Liver (tissue), 9 donors: ENCODE data around the gene ZNF280B. TPM values are rescaled to one million over a fixed set of nuclear protein-coding genes. Genes with fewer than 3 reads are reported as not detected.

Experiments
- DNase-seq: peaks from one replicate; pipeline ENCODE4 v3.0.0-alpha.2; 2017; ENCODE audit warnings: low spot score
- H3K27ac ChIP-seq, 2 donors: one replicate each; pipeline ENCODE4 v1.7.0; 2013; ENCODE audit warnings: inconsistent platforms in 2 of 2, low read length in 2 of 2, control low read depth in 1 of 2, low read depth in 1 of 2, mild to moderate bottlenecking in 1 of 2
- H3K27me3 ChIP-seq, 4 donors: one replicate each; pipeline versions ENCODE4 v1.6.1 to v1.7.0; 2013; ENCODE audit warnings: low read length in 3 of 4, inconsistent platforms in 1 of 4, mild to moderate bottlenecking in 1 of 4, moderate library complexity in 1 of 4; ENCODE audit not compliant: control insufficient read depth in 4 of 4, insufficient read depth in 4 of 4
- H3K36me3 ChIP-seq, 4 donors: one replicate each; pipeline versions ENCODE4 v1.6.1 to v1.7.0; 2013; ENCODE audit warnings: low read length in 3 of 4, mild to moderate bottlenecking in 3 of 4, low read depth in 1 of 4, moderate library complexity in 1 of 4; ENCODE audit not compliant: control insufficient read depth in 4 of 4, insufficient read depth in 3 of 4
- H3K4me1 ChIP-seq, 4 donors: one replicate each; pipeline versions ENCODE4 v1.6.1 to v1.7.0; 2013; ENCODE audit warnings: low read length in 3 of 4, mild to moderate bottlenecking in 3 of 4, moderate library complexity in 1 of 4; ENCODE audit not compliant: control insufficient read depth in 4 of 4, insufficient read depth in 4 of 4
- H3K4me3 ChIP-seq, 3 donors: one replicate each; pipeline versions ENCODE4 v1.6.1 to v1.7.0; 2013; ENCODE audit warnings: low read length in 3 of 3, control low read depth in 1 of 3, low read depth in 1 of 3, mild to moderate bottlenecking in 1 of 3
- H3K9ac ChIP-seq, 2 donors: one replicate each; pipeline ENCODE4 v1.7.0; 2013; ENCODE audit warnings: low read length in 2 of 2, mild to moderate bottlenecking in 2 of 2, moderate library complexity in 2 of 2, control low read depth in 1 of 2, low read depth in 1 of 2
- H3K9me3 ChIP-seq, 4 donors: one replicate each; pipeline versions ENCODE4 v1.6.1 to v1.7.0; 2013; ENCODE audit warnings: low read length in 3 of 4; ENCODE audit not compliant: control insufficient read depth in 4 of 4
- ATF3 ChIP-seq: IDR thresholded peaks from 2 replicates; pipeline ENCODE4 v1.6.1; 2016; ENCODE audit warnings: antibody characterized with exemption
- EGR1 ChIP-seq, 2 donors: IDR thresholded peaks; 2 replicates each; pipeline ENCODE4 v1.6.1; 2016 to 2018; ENCODE audit warnings: antibody characterized with exemption in 2 of 2, low read depth in 2 of 2
- FOXA1 ChIP-seq: IDR thresholded peaks from 2 replicates; pipeline ENCODE4 v1.6.1; 2016; ENCODE audit warnings: antibody characterized with exemption
- FOXA2 ChIP-seq: IDR thresholded peaks from 2 replicates; pipeline ENCODE4 v1.6.1; 2016; ENCODE audit warnings: antibody characterized with exemption
- GABPA ChIP-seq, 2 donors: IDR thresholded peaks in 1 of 2; conservative IDR thresholded peaks in 1 of 2; 2 replicates each; pipeline ENCODE4 v1.6.1; 2016; ENCODE audit warnings: antibody characterized with exemption in 2 of 2, mild to moderate bottlenecking in 1 of 2, moderate library complexity in 1 of 2
- HNF4A ChIP-seq, 2 donors: conservative IDR thresholded peaks; 2 replicates each; pipeline ENCODE4 v1.6.1; 2016; ENCODE audit warnings: antibody characterized with exemption in 2 of 2, mild to moderate bottlenecking in 2 of 2
- HNF4G ChIP-seq: IDR thresholded peaks from 2 replicates; pipeline ENCODE4 v1.6.1; 2016; ENCODE audit warnings: antibody characterized with exemption
- JUND ChIP-seq, 2 donors: IDR thresholded peaks; 2 replicates each; pipeline ENCODE4 v1.6.1; 2016; ENCODE audit warnings: antibody characterized with exemption in 2 of 2
- NR2F2 ChIP-seq: IDR thresholded peaks from 2 replicates; pipeline ENCODE4 v1.6.1; 2016; ENCODE audit warnings: antibody characterized with exemption
- RAD21 ChIP-seq, 2 donors: IDR thresholded peaks; 2 replicates each; pipeline ENCODE4 v1.6.1; 2016; ENCODE audit warnings: antibody characterized with exemption in 2 of 2, mild to moderate bottlenecking in 2 of 2
- RXRA ChIP-seq, 2 donors: IDR thresholded peaks; 2 replicates each; pipeline ENCODE4 v1.6.1; 2017 to 2018; ENCODE audit warnings: antibody characterized with exemption in 2 of 2, mild to moderate bottlenecking in 1 of 2
- SP1 ChIP-seq: IDR thresholded peaks from 2 replicates; pipeline ENCODE4 v1.6.1; 2018; ENCODE audit warnings: antibody characterized with exemption, mild to moderate bottlenecking
- TAF1 ChIP-seq: conservative IDR thresholded peaks from 2 replicates; pipeline ENCODE4 v1.6.1; 2016; ENCODE audit warnings: antibody characterized with exemption, mild to moderate bottlenecking
- YY1 ChIP-seq: IDR thresholded peaks from 2 replicates; pipeline ENCODE4 v1.6.1; 2016; ENCODE audit warnings: antibody characterized with exemption, mild to moderate bottlenecking
- WGBS: extraction: QIAGEN DNeasy Blood & Tissue Kit; methylation state at CpG from one replicate; pipeline ENCODE4 v1.1.7; 2013; 5-methylcytosine and 5-hydroxymethylcytosine counted together
- polyA plus RNA-seq, 2 donors: library from polyadenylated mRNA; stranded (reverse) in 1 of 2; unstranded in 1 of 2; fragments of 200-250 nt in 1 of 2; fragments of >200 nt in 1 of 2; fragmentation: Nextera tagmentation in 1 of 2; extraction: Ambion mirVana in 1 of 2; gene quantifications; one replicate each; pipeline versions ENCODE4 v1.2.1 to v1.2.3, GENCODE V29; 2013 to 2015
- total RNA-seq, 2 donors: library from RNA; depleted of rRNA; stranded (reverse); fragments of >200 nt; gene quantifications; one replicate each; pipeline ENCODE4 v1.2.3, GENCODE V29; 2014
- TF ChIP-seq, protein P1 (sequence below): IDR thresholded peaks from 2 replicates; pipeline ENCODE4 v1.6.1; 2016; ENCODE audit warnings: antibody characterized with exemption
- TF ChIP-seq, protein P2 (sequence below): fragments of 150-350 bp; IDR thresholded peaks from 2 replicates; pipeline ENCODE4 v1.5.1; 2017; ENCODE audit warnings: improper control_type of control experiment, low read depth, low read length; ENCODE audit not compliant: missing input control
- TF ChIP-seq, protein P3 (sequence below): IDR thresholded peaks from 2 replicates; pipeline ENCODE4 v1.6.1; 2016; ENCODE audit warnings: antibody characterized with exemption, mild to moderate bottlenecking
- TF ChIP-seq, protein P4 (sequence below): IDR thresholded peaks from 2 replicates; pipeline ENCODE4 v1.6.1; 2016; ENCODE audit warnings: antibody characterized with exemption
- donor health status: healthy.
- donor health status: healthy.
- donor health status: healthy.
- donor health status: healthy.
- donor health status: healthy.

ZNF280B gene
- total and polyA plus RNA-seq, 4 donors: 0.03 to 0.84 (median 0.06) TPM

GRCh38 chr22:22556578-22556977 is 48.0 kb upstream of the ZNF280B start:
- Histone ChIP-seq H3K9ac (no peak overlapping the region), H3K36me3 (no peaks in the 10 kb centered on the region), H3K27ac (no peak overlapping the region), H3K4me1 (no peaks in the 10 kb centered on the region), H3K4me3 (no peak overlapping the region), H3K27me3 (no peaks in the 10 kb centered on the region), H3K9me3 (no peaks in the 10 kb centered on the region)
- 94% methylated on average over 14 of the region's 14 CpGs for WGBS
- TF ChIP-seq JUND (IDR thresholded peaks at IDR 0.05) (no peak), NR2F2 (no peak), HNF4A (conservative IDR thresholded peaks at IDR 0.05) (no peak), ATF3 (no peak), RXRA (IDR thresholded peaks at IDR 0.05) (no peak), RAD21 (IDR thresholded peaks at IDR 0.05) (no peak), HNF4G (no peak), FOXA2 (no peak), GABPA (IDR thresholded peaks at IDR 0.05 in 1 of 2, conservative IDR thresholded peaks at IDR 0.05 in 1 of 2) (no peak), EGR1 (IDR thresholded peaks at IDR 0.05; ENCODE audit: low read depth in 2 of 2) (no peak)
- TF ChIP-seq, protein P1, sequence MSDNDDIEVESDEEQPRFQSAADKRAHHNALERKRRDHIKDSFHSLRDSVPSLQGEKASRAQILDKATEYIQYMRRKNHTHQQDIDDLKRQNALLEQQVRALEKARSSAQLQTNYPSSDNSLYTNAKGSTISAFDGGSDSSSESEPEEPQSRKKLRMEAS: no peak
- no peak for DNase-seq

- H3K9me3 ChIP-seq: no peaks in the 10 kb centered on the region
- 95% methylated on average over 9 of the region's 9 CpGs for WGBS
- no peak for DNase-seq
- H3K9ac ChIP-seq: no peak overlapping the region
- no peaks in the 10 kb centered on the region for H3K36me3 ChIP-seq
- no peaks in the 10 kb centered on the region for H3K4me1 ChIP-seq
- H3K27me3 ChIP-seq: no peaks in the 10 kb centered on the region
- H3K27ac ChIP-seq: no peak overlapping the region
- no peak overlapping the region for H3K4me3 ChIP-seq
- TF ChIP-seq EGR1 (IDR thresholded peaks at IDR 0.05; ENCODE audit: low read depth in 2 of 2) (no peak), HNF4G (no peak), FOXA1 (no peak), JUND (IDR thresholded peaks at IDR 0.05) (no peak), RXRA (IDR thresholded peaks at IDR 0.05) (no peak)
- TF ChIP-seq, protein P2, sequence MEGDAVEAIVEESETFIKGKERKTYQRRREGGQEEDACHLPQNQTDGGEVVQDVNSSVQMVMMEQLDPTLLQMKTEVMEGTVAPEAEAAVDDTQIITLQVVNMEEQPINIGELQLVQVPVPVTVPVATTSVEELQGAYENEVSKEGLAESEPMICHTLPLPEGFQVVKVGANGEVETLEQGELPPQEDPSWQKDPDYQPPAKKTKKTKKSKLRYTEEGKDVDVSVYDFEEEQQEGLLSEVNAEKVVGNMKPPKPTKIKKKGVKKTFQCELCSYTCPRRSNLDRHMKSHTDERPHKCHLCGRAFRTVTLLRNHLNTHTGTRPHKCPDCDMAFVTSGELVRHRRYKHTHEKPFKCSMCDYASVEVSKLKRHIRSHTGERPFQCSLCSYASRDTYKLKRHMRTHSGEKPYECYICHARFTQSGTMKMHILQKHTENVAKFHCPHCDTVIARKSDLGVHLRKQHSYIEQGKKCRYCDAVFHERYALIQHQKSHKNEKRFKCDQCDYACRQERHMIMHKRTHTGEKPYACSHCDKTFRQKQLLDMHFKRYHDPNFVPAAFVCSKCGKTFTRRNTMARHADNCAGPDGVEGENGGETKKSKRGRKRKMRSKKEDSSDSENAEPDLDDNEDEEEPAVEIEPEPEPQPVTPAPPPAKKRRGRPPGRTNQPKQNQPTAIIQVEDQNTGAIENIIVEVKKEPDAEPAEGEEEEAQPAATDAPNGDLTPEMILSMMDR: no peak
Observed at GRCh38 chr22:22555596-22555995, 47.1 kb upstream of the ZNF280B start.

DNA sequence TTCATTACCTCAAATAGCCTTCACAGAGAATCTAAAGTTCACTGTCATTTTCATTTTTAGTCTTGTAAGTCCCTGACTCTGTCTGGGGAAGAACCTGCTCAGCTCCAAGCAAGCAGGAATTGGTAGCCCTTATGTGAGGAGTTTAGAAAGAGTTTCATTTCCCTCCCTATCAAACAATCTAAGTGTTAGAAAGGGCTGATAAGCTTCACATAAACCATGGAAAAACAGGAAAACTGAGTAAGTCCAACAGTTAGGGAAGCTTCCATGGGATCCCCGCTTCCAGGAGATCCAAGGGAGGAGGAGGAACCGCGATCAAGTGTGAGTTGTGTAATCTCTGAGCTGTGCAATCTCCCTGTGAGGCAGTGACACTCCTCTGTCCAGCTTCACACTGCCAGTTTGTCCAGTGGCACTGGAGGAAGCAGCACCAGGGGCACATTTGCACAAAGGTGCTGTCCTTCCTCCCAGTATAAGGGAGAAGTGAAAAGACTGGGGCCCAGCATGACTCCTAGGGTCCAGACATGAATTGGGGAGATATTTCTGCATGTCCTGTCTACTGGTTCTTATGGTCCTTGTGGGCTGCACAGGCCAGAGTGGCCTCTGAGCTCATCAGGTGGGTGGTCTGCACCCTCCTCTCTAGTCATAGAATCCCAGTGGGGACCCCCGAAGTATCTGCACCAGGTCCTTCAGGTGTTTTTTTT is 46.2 kb upstream of the ZNF280B start:
- WGBS: 51% methylated on average over 4 of the region's 4 CpGs
- Histone ChIP-seq H3K9me3 (no peaks in the 10 kb centered on the region), H3K4me3 (no peak overlapping the region), H3K27me3 (no peaks in the 10 kb centered on the region), H3K9ac (no peak overlapping the region), H3K36me3 (no peaks in the 10 kb centered on the region), H3K27ac (no peak overlapping the region), H3K4me1 (no peaks in the 10 kb centered on the region)
- TF ChIP-seq, protein P1: no peak
- TF ChIP-seq HNF4A (conservative IDR thresholded peaks at IDR 0.05) (no peak), FOXA1 (no peak), GABPA (IDR thresholded peaks at IDR 0.05 in 1 of 2, conservative IDR thresholded peaks at IDR 0.05 in 1 of 2) (no peak), YY1 (no peak), SP1 (no peak), TAF1 (no peak), NR2F2 (no peak), ATF3 (no peak), HNF4G (no peak), FOXA2 (no peak)
- TF ChIP-seq, protein P3, sequence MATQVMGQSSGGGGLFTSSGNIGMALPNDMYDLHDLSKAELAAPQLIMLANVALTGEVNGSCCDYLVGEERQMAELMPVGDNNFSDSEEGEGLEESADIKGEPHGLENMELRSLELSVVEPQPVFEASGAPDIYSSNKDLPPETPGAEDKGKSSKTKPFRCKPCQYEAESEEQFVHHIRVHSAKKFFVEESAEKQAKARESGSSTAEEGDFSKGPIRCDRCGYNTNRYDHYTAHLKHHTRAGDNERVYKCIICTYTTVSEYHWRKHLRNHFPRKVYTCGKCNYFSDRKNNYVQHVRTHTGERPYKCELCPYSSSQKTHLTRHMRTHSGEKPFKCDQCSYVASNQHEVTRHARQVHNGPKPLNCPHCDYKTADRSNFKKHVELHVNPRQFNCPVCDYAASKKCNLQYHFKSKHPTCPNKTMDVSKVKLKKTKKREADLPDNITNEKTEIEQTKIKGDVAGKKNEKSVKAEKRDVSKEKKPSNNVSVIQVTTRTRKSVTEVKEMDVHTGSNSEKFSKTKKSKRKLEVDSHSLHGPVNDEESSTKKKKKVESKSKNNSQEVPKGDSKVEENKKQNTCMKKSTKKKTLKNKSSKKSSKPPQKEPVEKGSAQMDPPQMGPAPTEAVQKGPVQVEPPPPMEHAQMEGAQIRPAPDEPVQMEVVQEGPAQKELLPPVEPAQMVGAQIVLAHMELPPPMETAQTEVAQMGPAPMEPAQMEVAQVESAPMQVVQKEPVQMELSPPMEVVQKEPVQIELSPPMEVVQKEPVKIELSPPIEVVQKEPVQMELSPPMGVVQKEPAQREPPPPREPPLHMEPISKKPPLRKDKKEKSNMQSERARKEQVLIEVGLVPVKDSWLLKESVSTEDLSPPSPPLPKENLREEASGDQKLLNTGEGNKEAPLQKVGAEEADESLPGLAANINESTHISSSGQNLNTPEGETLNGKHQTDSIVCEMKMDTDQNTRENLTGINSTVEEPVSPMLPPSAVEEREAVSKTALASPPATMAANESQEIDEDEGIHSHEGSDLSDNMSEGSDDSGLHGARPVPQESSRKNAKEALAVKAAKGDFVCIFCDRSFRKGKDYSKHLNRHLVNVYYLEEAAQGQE: no peak
- TF ChIP-seq, protein P4, sequence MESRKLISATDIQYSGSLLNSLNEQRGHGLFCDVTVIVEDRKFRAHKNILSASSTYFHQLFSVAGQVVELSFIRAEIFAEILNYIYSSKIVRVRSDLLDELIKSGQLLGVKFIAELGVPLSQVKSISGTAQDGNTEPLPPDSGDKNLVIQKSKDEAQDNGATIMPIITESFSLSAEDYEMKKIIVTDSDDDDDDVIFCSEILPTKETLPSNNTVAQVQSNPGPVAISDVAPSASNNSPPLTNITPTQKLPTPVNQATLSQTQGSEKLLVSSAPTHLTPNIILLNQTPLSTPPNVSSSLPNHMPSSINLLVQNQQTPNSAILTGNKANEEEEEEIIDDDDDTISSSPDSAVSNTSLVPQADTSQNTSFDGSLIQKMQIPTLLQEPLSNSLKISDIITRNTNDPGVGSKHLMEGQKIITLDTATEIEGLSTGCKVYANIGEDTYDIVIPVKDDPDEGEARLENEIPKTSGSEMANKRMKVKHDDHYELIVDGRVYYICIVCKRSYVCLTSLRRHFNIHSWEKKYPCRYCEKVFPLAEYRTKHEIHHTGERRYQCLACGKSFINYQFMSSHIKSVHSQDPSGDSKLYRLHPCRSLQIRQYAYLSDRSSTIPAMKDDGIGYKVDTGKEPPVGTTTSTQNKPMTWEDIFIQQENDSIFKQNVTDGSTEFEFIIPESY: no peak
- DNase-seq: no peak
